H1 (cell line): ENCODE measurements around the gene KDF1. TPM values are rescaled to one million over a fixed set of nuclear protein-coding genes. Genes with fewer than 3 reads are reported as not detected.

Experiments used
- CTCF ChIA-PET: fragments of 300-600 bp; sonication (Branson Sonifier 250); formaldehyde crosslinking; loops from one replicate; lab custom pipeline; 2021; ENCODE audit not compliant: partially characterized antibody; lab: Charles Lee
- POLR2A ChIA-PET: fragments of 300-600 bp; sonication (Branson Sonifier 250); formaldehyde crosslinking; loops from one replicate; lab custom pipeline; 2021; ENCODE audit warnings: inconsistent platforms; ENCODE audit not compliant: partially characterized antibody; lab: Charles Lee
- DNase-seq, 2 experiments: peaks; one replicate each; pipeline versions ENCODE4 v3.0.0 to v3.0.0-alpha.2; 2010 to 2022; ENCODE audit warnings: low spot score in 2 of 2, low read depth in 1 of 2, mixed read lengths in 1 of 2
- FAIRE-seq: peaks from 2 replicates; lab custom pipeline; 2011; peaks lifted over from hg19 to GRCh38; lab: Jason Lieb, UNC
- H2AFZ ChIP-seq: 2 replicates; pipeline ENCODE4 v1.8.1; 2012; ENCODE audit warnings: low read length, inconsistent platforms
- H2AK5ac ChIP-seq: 2 replicates; pipeline ENCODE4 v1.6.1; 2013; ENCODE audit warnings: low read depth, low read length
- H2BK120ac ChIP-seq: replicated peaks from 2 replicates; pipeline ENCODE3; 2013; ENCODE audit warnings: low read depth, low read length, inconsistent platforms
- H2BK12ac ChIP-seq: 2 replicates; pipeline ENCODE4 v1.6.1; 2013; ENCODE audit warnings: low read depth, low read length
- H2BK15ac ChIP-seq: 2 replicates; pipeline ENCODE4 v1.6.1; 2013; ENCODE audit warnings: low read length
- H2BK20ac ChIP-seq: 2 replicates; pipeline ENCODE4 v1.6.1; 2013; ENCODE audit warnings: low read length
- H2BK5ac ChIP-seq: 2 replicates; pipeline ENCODE4 v1.6.1; 2013; ENCODE audit warnings: low read depth, low read length
- H3K14ac ChIP-seq: 2 replicates; pipeline ENCODE4 v1.6.1; 2013; ENCODE audit warnings: inconsistent platforms; ENCODE audit not compliant: insufficient read length
- H3K18ac ChIP-seq: 2 replicates; pipeline ENCODE4 v1.6.1; 2013; ENCODE audit warnings: low read length; ENCODE audit errors: extremely low read depth
- H3K23ac ChIP-seq: 2 replicates; pipeline ENCODE4 v1.6.1; 2013; ENCODE audit warnings: inconsistent platforms; ENCODE audit not compliant: insufficient read length
- H3K23me2 ChIP-seq: 2 replicates; pipeline ENCODE4 v1.6.1; 2013; ENCODE audit warnings: low read depth, low read length
- H3K27ac ChIP-seq: 2 replicates; pipeline ENCODE4 v1.6.1; 2011; ENCODE audit warnings: low read depth, low read length, inconsistent platforms
- H3K27me3 ChIP-seq, 4 experiments: replicated peaks in 1 of 4; 1 replicate in 1 of 4; 2 replicates in 3 of 4; pipeline versions ENCODE4 v1.6.1 to v1.8.1; 2011 to 2013; ENCODE audit warnings: low read length in 3 of 4, mild to moderate bottlenecking in 3 of 4, inconsistent platforms in 2 of 4, mixed read lengths in 2 of 4, moderate library complexity in 1 of 4; ENCODE audit not compliant: control insufficient read depth in 3 of 4, insufficient read depth in 3 of 4; ENCODE audit errors: extremely low read depth in 1 of 4
- H3K36me3 ChIP-seq, 4 experiments: 2 replicates each; pipeline versions ENCODE4 v1.6.1 to v1.8.1; 2011 to 2013; ENCODE audit warnings: mild to moderate bottlenecking in 4 of 4, low read length in 3 of 4, moderate library complexity in 2 of 4, control low read depth in 1 of 4, inconsistent platforms in 1 of 4; ENCODE audit not compliant: insufficient read depth in 4 of 4, control insufficient read depth in 2 of 4
- H3K4ac ChIP-seq: replicated peaks from 2 replicates; pipeline ENCODE3; 2013; ENCODE audit warnings: low read length, low read depth, mixed read lengths, inconsistent platforms; ENCODE audit not compliant: insufficient read length
- H3K4me1 ChIP-seq, 4 experiments: replicated peaks in 1 of 4; 1 replicate in 1 of 4; 2 replicates in 3 of 4; pipeline versions ENCODE4 v1.6.1 to v1.8.1; 2011 to 2013; ENCODE audit warnings: low read length in 3 of 4, inconsistent platforms in 2 of 4, mixed read lengths in 1 of 4; ENCODE audit not compliant: insufficient read depth in 4 of 4, control insufficient read depth in 3 of 4
- H3K4me2 ChIP-seq, 2 experiments: 2 replicates each; pipeline versions ENCODE4 v1.6.1 to v1.8.1; 2011 to 2013; ENCODE audit warnings: low read depth in 2 of 2, low read length in 2 of 2, control low read depth in 1 of 2, inconsistent platforms in 1 of 2, mild to moderate bottlenecking in 1 of 2; ENCODE audit not compliant: insufficient read depth in 1 of 2
- H3K4me3 ChIP-seq, 4 experiments: fragments of 200-600, 300-600 bp in 1 of 4; sonication (generic), shearing (Covaris generic), sonication (Bioruptor Twin) in 1 of 4; 2 replicates each; pipeline versions ENCODE4 v1.5.1 to v1.8.1; 2011 to 2016; ENCODE audit warnings: low read length in 4 of 4, low read depth in 3 of 4, control low read depth in 2 of 4, inconsistent platforms in 2 of 4, mild to moderate bottlenecking in 2 of 4, mixed read lengths in 1 of 4, moderate library complexity in 1 of 4; ENCODE audit not compliant: insufficient read depth in 2 of 4; ENCODE audit errors: extremely low read depth in 1 of 4
- H3K56ac ChIP-seq: replicated peaks from 2 replicates; pipeline ENCODE3; 2013; ENCODE audit warnings: low read depth, mild to moderate bottlenecking, mixed read lengths, low read length, inconsistent platforms; ENCODE audit not compliant: insufficient read length
- H3K79me1 ChIP-seq: 2 replicates; pipeline ENCODE4 v1.6.1; 2013; ENCODE audit warnings: low read depth, low read length, control low read depth
- H3K79me2 ChIP-seq, 2 experiments: 2 replicates each; pipeline versions ENCODE4 v1.6.1 to v1.8.1; 2012 to 2013; ENCODE audit warnings: low read length in 2 of 2, mild to moderate bottlenecking in 2 of 2, inconsistent platforms in 1 of 2; ENCODE audit not compliant: insufficient read depth in 2 of 2, control insufficient read depth in 1 of 2
- H3K9ac ChIP-seq, 4 experiments: replicated peaks in 1 of 4; 1 replicate in 1 of 4; 2 replicates in 3 of 4; pipeline versions ENCODE4 v1.6.1 to v1.8.1; 2011 to 2013; ENCODE audit warnings: low read depth in 3 of 4, low read length in 3 of 4, control low read depth in 2 of 4, mild to moderate bottlenecking in 2 of 4, moderate library complexity in 2 of 4, inconsistent platforms in 1 of 4; ENCODE audit errors: extremely low read depth in 1 of 4
- H3K9me3 ChIP-seq, 2 experiments: 2 replicates each; pipeline versions ENCODE4 v1.6.1 to v1.8.1; 2012 to 2013; ENCODE audit warnings: mild to moderate bottlenecking in 2 of 2, moderate library complexity in 2 of 2, control low read depth in 1 of 2, inconsistent platforms in 1 of 2, low read depth in 1 of 2, low read length in 1 of 2, mixed read lengths in 1 of 2; ENCODE audit not compliant: insufficient read depth in 2 of 2
- H4K20me1 ChIP-seq, 2 experiments: replicated peaks in 1 of 2; 2 replicates each; pipeline versions ENCODE3 to v1.8.1; 2011 to 2013; ENCODE audit warnings: inconsistent platforms in 2 of 2, low read length in 2 of 2, mild to moderate bottlenecking in 1 of 2; ENCODE audit not compliant: insufficient read depth in 2 of 2, control insufficient read depth in 1 of 2
- H4K5ac ChIP-seq: 2 replicates; pipeline ENCODE4 v1.6.1; 2013; ENCODE audit warnings: low read length, low read depth, mixed read lengths, inconsistent platforms; ENCODE audit not compliant: insufficient read length
- H4K8ac ChIP-seq: 2 replicates; pipeline ENCODE4 v1.8.0; 2013; ENCODE audit warnings: mild to moderate bottlenecking, moderate library complexity, low read length, inconsistent platforms; ENCODE audit not compliant: insufficient read depth; ENCODE audit errors: extremely low read depth
- H4K91ac ChIP-seq: replicated peaks from 2 replicates; pipeline ENCODE3; 2013; ENCODE audit warnings: low read length, mixed read lengths, inconsistent platforms; ENCODE audit not compliant: insufficient read length
- ASH2L ChIP-seq: fragments of 200-600, 300-600 bp; sonication (generic); IDR thresholded peaks from one replicate; pipeline ENCODE4 v1.7.1; 2017; ENCODE audit warnings: low read length
- BCL11A ChIP-seq, 2 experiments: IDR thresholded peaks; one replicate each; pipeline ENCODE4 v1.6.1; 2011; ENCODE audit warnings: low read depth in 2 of 2, low read length in 2 of 2, mild to moderate bottlenecking in 2 of 2
- CBX8 ChIP-seq: fragments of 300-800, 300-1000 bp; sonication (generic); IDR thresholded peaks from 2 replicates; pipeline ENCODE4 v1.7.1; 2016; ENCODE audit warnings: low read depth, low read length, borderline replicate concordance
- CHD2 ChIP-seq: IDR thresholded peaks from 2 replicates; pipeline ENCODE4 v1.6.1; 2012; ENCODE audit warnings: low read length, improper control_type of control experiment
- JUN ChIP-seq: IDR thresholded peaks from 2 replicates; pipeline ENCODE4 v1.6.1; 2011; ENCODE audit warnings: low read depth, mild to moderate bottlenecking, improper control_type of control experiment, low read length
- POLR2A ChIP-seq, 2 experiments: IDR thresholded peaks; 1 replicate in 1 of 2; 2 replicates in 1 of 2; pipeline ENCODE4 v1.6.1; 2011; ENCODE audit warnings: low read depth in 2 of 2, low read length in 2 of 2, mild to moderate bottlenecking in 2 of 2; ENCODE audit errors: control extremely low read depth in 1 of 2
- SIRT6 ChIP-seq: IDR thresholded peaks from one replicate; pipeline ENCODE4 v1.7.1; 2012; ENCODE audit warnings: low read length, inconsistent platforms
- SP4 ChIP-seq: IDR thresholded peaks from 2 replicates; pipeline ENCODE4 v1.6.1; 2012; ENCODE audit warnings: low read length, inconsistent platforms
- TAF1 ChIP-seq: IDR thresholded peaks from 2 replicates; pipeline ENCODE4 v1.6.1; 2011; ENCODE audit warnings: mild to moderate bottlenecking, low read depth, low read length
- TEAD4 ChIP-seq: IDR thresholded peaks from 2 replicates; pipeline ENCODE4 v1.6.1; 2012; ENCODE audit warnings: low read depth, low read length, inconsistent platforms, mixed read lengths
- YY1 ChIP-seq: IDR thresholded peaks from 2 replicates; pipeline ENCODE4 v1.6.1; 2011; ENCODE audit warnings: low read depth, mild to moderate bottlenecking, low read length
- WGBS, 2 experiments: shearing (Covaris generic) in 1 of 2; methylation state at CpG; one replicate each; pipeline versions ENCODE4 v1.1.6 to v1.1.7; 2013 to 2015; ENCODE audit warnings: low lambda C conversion rate in 2 of 2, mixed read lengths in 2 of 2, inconsistent platforms in 1 of 2, low coverage in 1 of 2, missing lambda C conversion rate in 1 of 2; ENCODE audit not compliant: insufficient replicate concordance in 2 of 2, insufficient coverage in 1 of 2, insufficient read length in 1 of 2; ENCODE audit errors: extremely low coverage in 1 of 2, missing lambda C conversion rate in 1 of 2; 5-methylcytosine and 5-hydroxymethylcytosine counted together
- polyA plus RNA-seq, 7 experiments: library from polyadenylated mRNA; depleted of rRNA in 3 of 7; stranded (reverse) in 5 of 7; unstranded in 2 of 7; fragments of >200 nt in 5 of 7; fragments of 200-250 nt in 2 of 7; gene quantifications; 1 replicate in 5 of 7; 2 replicates in 1 of 7; 4 replicates in 1 of 7; pipeline versions ENCODE4 v1.2.1 to v1.2.3, GENCODE V29; 2011 to 2013; ENCODE audit warnings: missing spikeins in 2 of 7, mixed read lengths in 2 of 7
- total RNA-seq: library from RNA; stranded (reverse); fragmentation: NEBNext Ultra II Directional; extraction: Animal tissue kit (Norgen Biotek cat#: 25700); gene quantifications from 2 replicates; pipeline ENCODE4 v1.2.1, GENCODE V29; 2021

KDF1 gene
- total and polyA plus RNA-seq, 2 of the 8 experiments (the other 6 are each of a cell fraction or from before 2014, with no cell fraction given): 16.9 to 37.5 TPM

GRCh38 chr1:27001570-27002360 is 41.5 kb upstream of the KDF1 start:
- Histone ChIP-seq H3K4me3 (no peak overlapping the region), H4K8ac (no peak overlapping the region), H3K27me3 (no peaks in the 10 kb centered on the region), H2AK5ac (peak overlapping the region; percentile 96), H3K9ac (no peak overlapping the region), H2BK15ac (no peak overlapping the region), H4K91ac (peak overlapping the region; percentile 71), H3K18ac (peak overlapping the region; percentile 63), H3K9me3 (no peaks in the 10 kb centered on the region), H3K36me3 (peaks cover 17 to 55% (median 21%) of the 10 kb centered on the region in 4 experiments), H2BK5ac (peak overlapping the region; percentile 98), H3K23me2 (no peaks in the 10 kb centered on the region), H3K79me2 (peaks cover 0 to 54% of the 10 kb centered on the region in 2 experiments; a peak in 2 of 4 replicates), H4K20me1 (peaks cover 0 to 4% of the 10 kb centered on the region in 2 experiments), H2BK120ac (peak overlapping the region; percentile 5), H4K5ac (no peak overlapping the region), H2BK20ac (peak overlapping the region; percentile 57), H2AFZ (no peak overlapping the region), H3K23ac (no peak overlapping the region), H3K4me1 (peaks cover 30 to 70% (median 53%) of the 10 kb centered on the region in 4 experiments), H3K14ac (no peak overlapping the region), H3K4ac (peak overlapping the region; percentile 9), H3K56ac (no peak overlapping the region), H2BK12ac (peak overlapping the region; percentile 94), H3K27ac (peak overlapping the region; percentile 53), H3K4me2 (no peak overlapping the region), H3K79me1 (peaks cover 17% of the 10 kb centered on the region)
- FAIRE-seq (peak; percentile 36), DNase-seq (peak in 1 of 2 experiments; percentile 54)
- ChIA-PET POLR2A (interaction anchor here (0.6 to 58.9 kb wide), 10 partner anchors 1 to 501 kb away, joined by 3 to 1829 read pairs (median 5); partner anchors contain the start of genes KDF1, TENT5B and TRNP1), CTCF (interaction anchor here (0.6 to 12.2 kb wide), 8 partner anchors 8 to 331 kb away, joined by 3 to 143 read pairs (median 4); no protein-coding TSS in a partner anchor)
- 85% methylated on average over 13 of the region's 13 CpGs; no CpG with 5 or more reads in 1 of the 2 experiments for WGBS, 2 experiments
- TF ChIP-seq ASH2L (no peak), JUN (no peak), CHD2 (no peak), SIRT6 (no peak), TAF1 (0 out of 2 replicates have a peak, but pooled peaks have one; percentile 13), BCL11A (IDR thresholded peaks at IDR 0.05; ENCODE audit: low read depth in 2 of 2, low read length in 2 of 2) (no peak), CBX8 (no peak), POLR2A (IDR thresholded peaks at IDR 0.05; ENCODE audit: control extremely low read depth in 1 of 2, low read depth in 2 of 2, low read length in 2 of 2) (peak in 1 of 2 experiments; percentile 65; a peak in 1 of 3 replicates), TEAD4 (no peak), SP4 (0 out of 2 replicates have a peak, but pooled peaks have one; percentile 2), YY1 (no peak)
